IPS-20b (cell line): ENCODE data around the gene MAP3K5.
"Not testable (repeated sequence)": the region's sequence is repeated elsewhere in the genome, so short reads cannot be mapped to it uniquely, and the experiment has no call there.

Experiments
- H3K27ac ChIP-seq: one replicate; pipeline ENCODE4 v1.5.1; 2013; ENCODE audit warnings: low read length
- H3K27me3 ChIP-seq: 2 replicates; pipeline ENCODE4 v1.6.1; 2013; ENCODE audit warnings: mild to moderate bottlenecking, low read length, inconsistent platforms; ENCODE audit not compliant: insufficient read depth
- H3K36me3 ChIP-seq: 2 replicates; pipeline ENCODE4 v1.6.1; 2013; ENCODE audit warnings: low read depth, mild to moderate bottlenecking, inconsistent platforms, low read length, moderate library complexity; ENCODE audit not compliant: insufficient read depth
- H3K4me1 ChIP-seq: 2 replicates; pipeline ENCODE4 v1.6.1; 2013; ENCODE audit warnings: mild to moderate bottlenecking, control low read depth, inconsistent platforms, low read length, moderate library complexity; ENCODE audit not compliant: insufficient read depth
- H3K4me3 ChIP-seq: 2 replicates; pipeline ENCODE4 v1.5.1; 2013; ENCODE audit warnings: mild to moderate bottlenecking, low read length, inconsistent platforms
- H3K9ac ChIP-seq: 2 replicates; pipeline ENCODE4 v1.6.1; 2013; ENCODE audit warnings: low read depth, mild to moderate bottlenecking, inconsistent platforms, low read length, moderate library complexity
- H3K9me3 ChIP-seq: 2 replicates; pipeline ENCODE4 v1.6.1; 2013; ENCODE audit warnings: mild to moderate bottlenecking, low read depth, low read length, inconsistent platforms; ENCODE audit not compliant: insufficient read depth

Gene MAP3K5

DNA sequence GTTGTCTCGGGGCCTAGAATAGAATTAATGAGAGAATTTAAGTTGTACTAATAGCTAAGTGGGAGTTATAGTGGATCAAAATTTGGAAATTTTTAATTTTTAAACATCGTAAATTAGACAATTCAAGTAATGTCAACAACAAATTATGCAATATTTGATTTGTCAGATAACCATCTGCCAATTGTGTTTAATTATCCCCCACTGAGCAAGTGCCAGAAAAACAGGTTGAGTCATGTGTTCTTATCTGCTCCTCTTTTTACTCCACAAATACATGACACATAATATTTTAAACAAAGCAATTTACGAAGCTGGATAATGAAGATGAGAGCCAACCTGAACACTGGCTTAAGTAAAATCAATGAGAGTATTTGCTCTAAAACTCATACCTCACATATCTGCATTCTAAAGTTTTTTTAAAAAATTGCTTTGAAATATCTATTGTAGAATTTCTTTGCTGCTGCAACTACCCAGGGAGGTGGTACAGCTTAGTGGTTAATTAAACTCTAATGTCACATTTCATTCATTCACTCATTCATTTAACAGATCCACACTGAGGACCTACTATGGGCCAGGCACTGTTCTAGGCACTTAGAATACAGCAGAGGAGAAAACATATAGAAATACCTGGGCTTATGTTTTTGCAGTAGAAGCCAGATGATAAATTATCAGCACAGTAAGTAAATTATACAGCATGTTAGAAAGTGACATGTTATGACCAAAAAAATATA is 184.9 kb downstream of the MAP3K5 start:
- Histone ChIP-seq H3K9ac (no peak overlapping the region), H3K27ac (no peak overlapping the region), H3K9me3 (no peaks in the 10 kb centered on the region), H3K36me3 (no peaks in the 10 kb centered on the region), H3K4me3 (no peak overlapping the region), H3K4me1 (peaks cover 10% of the 10 kb centered on the region; the same call in 1 of the 2 replicates), H3K27me3 (no peaks in the 10 kb centered on the region)

GRCh38 chr6:136604928-136605510 is 187.3 kb downstream of the MAP3K5 start:
- Histone ChIP-seq H3K27me3 (no peaks in the 10 kb centered on the region), H3K9ac (no peak overlapping the region), H3K4me3 (no peak overlapping the region), H3K9me3 (no peaks in the 10 kb centered on the region), H3K4me1 (peaks cover 3% of the 10 kb centered on the region; the same call in 1 of the 2 replicates), H3K27ac (no peak overlapping the region), H3K36me3 (no peaks in the 10 kb centered on the region)

- no peak overlapping the region for H3K9ac ChIP-seq
- H3K4me1 ChIP-seq = no peaks in the 10 kb centered on the region
- no peak overlapping the region for H3K4me3 ChIP-seq
- H3K27me3 ChIP-seq = no peaks in the 10 kb centered on the region
- no peaks in the 10 kb centered on the region for H3K36me3 ChIP-seq
- no peak overlapping the region for H3K27ac ChIP-seq
- H3K9me3 ChIP-seq = no peaks in the 10 kb centered on the region
Measured at GRCh38 chr6:136604328-136604825, 187.9 kb downstream of the MAP3K5 start.

DNA sequence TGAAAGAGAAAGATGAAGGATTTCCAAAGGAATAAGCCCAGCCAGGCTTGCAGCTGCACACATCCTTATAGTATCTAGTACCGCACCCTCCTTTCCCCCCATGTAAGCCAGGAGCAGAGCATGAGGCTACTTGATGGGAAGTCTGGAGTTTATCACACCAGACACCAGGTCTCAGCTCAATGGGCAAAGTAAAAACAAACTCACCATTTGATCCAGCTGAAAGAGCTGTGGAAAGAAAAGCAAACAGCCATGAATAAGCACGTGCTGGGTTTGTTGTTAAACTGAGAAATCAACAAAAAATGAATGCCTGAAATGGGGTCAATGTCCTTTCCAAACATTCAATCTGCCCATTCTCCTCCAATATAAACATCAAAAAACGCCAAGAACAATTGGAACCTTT is 191.5 kb downstream of the MAP3K5 start:
- Histone ChIP-seq H3K4me1 (no peaks in the 10 kb centered on the region), H3K9me3 (no peaks in the 10 kb centered on the region), H3K4me3 (no peak overlapping the region), H3K36me3 (no peaks in the 10 kb centered on the region), H3K9ac (no peak overlapping the region), H3K27ac (no peak overlapping the region), H3K27me3 (no peaks in the 10 kb centered on the region)

GRCh38 chr6:136599329-136600011 is 192.8 kb downstream of the MAP3K5 start:
- Histone ChIP-seq H3K9me3 (no peaks in the 10 kb centered on the region), H3K9ac (no peak overlapping the region), H3K27ac (no peak overlapping the region)

GRCh38 chr6:136598048-136598447 is 194.2 kb downstream of the MAP3K5 start:
- Histone ChIP-seq H3K9me3 (no peaks in the 10 kb centered on the region), H3K27me3 (no peaks in the 10 kb centered on the region), H3K4me3 (no peak overlapping the region), H3K27ac (no peak overlapping the region), H3K36me3 (no peaks in the 10 kb centered on the region), H3K4me1 (peaks cover 8% of the 10 kb centered on the region), H3K9ac (no peak overlapping the region)

More at GRCh38 chr6:136599329-136600011, 192.8 kb downstream of the MAP3K5 start:
- Histone ChIP-seq H3K4me3 (no peak overlapping the region), H3K36me3 (no peaks in the 10 kb centered on the region), H3K4me1 (no peaks in the 10 kb centered on the region), H3K27me3 (no peaks in the 10 kb centered on the region)

DNA sequence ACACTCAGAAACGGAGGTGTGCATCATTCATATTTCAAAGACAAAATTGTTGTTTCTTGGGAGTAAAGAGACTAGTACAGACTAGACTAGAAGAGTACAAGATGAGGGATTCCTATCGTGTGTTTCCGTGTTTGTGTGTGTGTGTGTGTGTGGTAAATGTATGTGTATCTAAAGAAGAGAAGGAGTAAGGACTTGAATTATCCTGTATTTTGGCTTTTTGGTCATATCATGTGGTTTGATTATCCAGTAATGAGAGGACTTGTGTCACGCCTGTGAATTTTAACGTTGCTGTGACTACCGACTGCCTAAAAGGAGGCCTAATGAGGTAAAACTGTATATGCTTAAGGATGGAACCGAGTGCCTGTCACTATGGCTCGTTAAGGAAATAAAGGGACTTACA is 197.6 kb downstream of the MAP3K5 start:
- peaks cover 25% of the 10 kb centered on the region for H3K4me1 ChIP-seq
- no peaks in the 10 kb centered on the region for H3K36me3 ChIP-seq
- no peak overlapping the region for H3K27ac ChIP-seq
- no peaks in the 10 kb centered on the region for H3K9me3 ChIP-seq
- no peaks in the 10 kb centered on the region for H3K27me3 ChIP-seq
- H3K4me3 ChIP-seq = no peak overlapping the region
- no peak overlapping the region for H3K9ac ChIP-seq

GRCh38 chr6:136593748-136594490 is 198.4 kb downstream of the MAP3K5 start:
- peak overlapping the region; percentile 38 for H3K27ac ChIP-seq
- no peaks in the 10 kb centered on the region for H3K9me3 ChIP-seq
- no peaks in the 10 kb centered on the region for H3K36me3 ChIP-seq
- H3K4me3 ChIP-seq = no peak overlapping the region
- H3K9ac ChIP-seq = no peak overlapping the region
- no peaks in the 10 kb centered on the region for H3K27me3 ChIP-seq
- H3K4me1 ChIP-seq = peaks cover 29% of the 10 kb centered on the region

DNA sequence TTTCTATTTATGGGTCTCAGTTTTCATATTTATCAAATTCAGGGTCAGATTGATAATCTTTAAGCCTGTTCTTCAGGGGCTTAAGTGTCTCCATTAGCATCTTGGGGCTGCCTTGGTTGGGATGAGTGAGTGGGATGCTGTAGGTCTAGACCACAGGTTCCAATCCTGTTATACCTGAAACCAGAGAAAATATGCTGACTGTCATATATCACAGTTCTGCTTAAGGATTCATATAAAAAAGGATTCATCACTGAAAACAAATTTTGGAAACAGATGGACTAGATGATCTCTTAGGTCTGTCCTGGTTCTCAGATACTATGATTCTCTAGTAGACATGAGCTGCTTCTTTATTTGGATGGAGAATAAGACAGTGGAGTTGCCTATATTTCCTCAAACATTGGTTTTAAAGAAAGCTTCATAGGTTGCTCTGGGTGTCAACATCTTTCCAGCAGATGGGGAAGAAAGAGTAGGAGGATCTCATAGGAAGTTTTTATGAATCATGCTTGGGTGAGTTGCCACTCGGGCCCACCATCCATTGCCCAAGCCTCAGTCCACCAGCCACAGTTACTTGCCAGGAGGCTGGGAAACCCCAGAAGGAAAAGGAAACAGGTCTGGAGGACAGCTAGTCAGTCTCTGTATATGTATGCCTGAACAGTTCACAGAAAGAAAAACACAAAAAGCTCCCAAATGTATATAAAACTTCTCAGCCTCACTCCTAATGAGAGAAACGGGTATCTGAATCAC is 199.2 kb downstream of the MAP3K5 start:
- Histone ChIP-seq H3K27ac (no peak overlapping the region), H3K9ac (no peak overlapping the region)

GRCh38 chr6:136591617-136592016 is 200.7 kb downstream of the MAP3K5 start:
- Histone ChIP-seq H3K27ac (no peak overlapping the region), H3K4me3 (no peak overlapping the region; the same call in 1 of the 2 replicates), H3K9ac (no peak overlapping the region), H3K9me3 (no peaks in the 10 kb centered on the region), H3K36me3 (no peaks in the 10 kb centered on the region), H3K27me3 (no peaks in the 10 kb centered on the region), H3K4me1 (peaks cover 33% of the 10 kb centered on the region)

More for the DNA sequence above, 199.2 kb downstream of the MAP3K5 start:
- H3K27me3 ChIP-seq = no peaks in the 10 kb centered on the region
- no peak overlapping the region for H3K4me3 ChIP-seq
- no peaks in the 10 kb centered on the region for H3K36me3 ChIP-seq
- peaks cover 33% of the 10 kb centered on the region for H3K4me1 ChIP-seq
- no peaks in the 10 kb centered on the region for H3K9me3 ChIP-seq

DNA sequence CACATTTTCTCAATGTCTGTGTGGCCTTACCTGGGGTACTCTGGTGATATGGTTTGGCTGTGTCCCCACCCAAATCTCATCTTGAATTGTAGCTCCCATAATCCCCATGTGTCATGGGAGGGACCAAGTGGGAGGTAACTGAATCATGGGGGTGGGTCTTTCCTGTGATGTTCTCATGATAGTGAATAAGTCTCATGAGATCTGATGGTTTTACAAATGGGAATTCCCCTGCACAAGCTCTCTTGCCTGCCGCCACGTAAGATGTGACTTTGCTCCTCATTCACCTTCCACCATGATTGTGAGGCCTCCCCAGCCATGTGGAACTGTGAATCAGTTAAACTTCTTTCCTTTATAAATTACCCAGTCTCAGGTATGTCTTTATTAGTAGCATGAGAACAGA is 201.4 kb downstream of the MAP3K5 start:
- H3K27ac ChIP-seq, H3K36me3 ChIP-seq, H3K9me3 ChIP-seq, H3K27me3 ChIP-seq, H3K9ac ChIP-seq, H3K4me3 ChIP-seq: not testable (repeated sequence)
- peaks cover 38% of the 10 kb centered on the region for H3K4me1 ChIP-seq
